Measurements from ENCODE around the gene HPCAL4.

DNA sequence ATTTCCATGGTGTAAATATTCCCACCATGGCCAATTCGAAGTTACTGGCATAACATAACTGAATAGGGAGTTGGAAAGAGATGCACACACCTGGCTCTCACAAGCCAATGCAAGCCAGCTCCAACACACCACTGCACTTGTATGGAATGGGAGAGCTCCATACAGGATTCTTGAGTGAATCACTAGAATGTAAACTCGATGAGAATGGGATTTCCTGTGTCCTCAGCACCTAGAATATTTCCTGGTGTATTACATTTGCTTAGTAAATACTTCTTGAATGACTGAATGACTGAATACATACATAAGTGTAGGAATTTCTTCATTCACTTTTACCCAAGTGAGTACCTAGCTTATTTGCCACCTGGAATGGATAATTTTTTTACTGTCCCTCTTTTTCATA, 31.3 kb upstream of the HPCAL4 start:
- TF ChIP-seq CTCF (IDR thresholded peaks at IDR 0.05; ENCODE audit: borderline replicate concordance, extremely low read depth, low read length, poor library complexity, severe bottlenecking) (no peak), EZH2 (IDR thresholded peaks at IDR 0.05; ENCODE audit: borderline replicate concordance, low read depth, low read length, severe bottlenecking) (no peak)
